Measurements from ENCODE around the gene LRRFIP1. TPM values are rescaled to one million over a fixed set of nuclear protein-coding genes. Genes with fewer than 3 reads are reported as not detected.
A peak's percentile ranks its signal among the peaks of the same experiment; 100 is the strongest.

Gene LRRFIP1
- total RNA-seq, 3 donors from 2014 or later (not counting 1 experiment from before 2014, with no cell fraction given): 163 to 207 (median 188) TPM

GRCh38 chr2:237716011-237716410 lies 88.6 kb downstream of the LRRFIP1 start:
- H3K4me3 Mint-ChIP-seq: no peak overlapping the region
- H3K4me1 Mint-ChIP-seq: peaks cover 74 to 83% of the 10 kb centered on the region in 2 donors

GRCh38 chr2:237717366-237718276 lies 90.2 kb downstream of the LRRFIP1 start:
- intact Hi-C loops (cut with micrococcal nuclease): loop anchor here (2.0 kb wide), 1 partner anchor 15 kb away; no protein-coding TSS in a partner anchor
- Mint-ChIP-seq H3K27me3 (ENCODE audit: low read depth in 2 of 2) (no peaks in the 10 kb centered on the region), H3K27ac (peak overlapping the region; percentile 74 to 77), H3K9me3 (no peaks in the 10 kb centered on the region), H3K36me3 (peaks cover 9% of the 10 kb centered on the region), H3K4me3 (no peak overlapping the region), H3K4me1 (peaks cover 69 to 78% of the 10 kb centered on the region in 2 donors)
- ATAC-seq (no peak), DNase-seq (no peak)
- Histone ChIP-seq H3K4me1 (ENCODE audit: control insufficient read depth, insufficient read depth, low read length) (peaks cover 3% of the 10 kb centered on the region), H3K4me3 (ENCODE audit: low read length) (no peak overlapping the region), H3K27me3 (ENCODE audit: control insufficient read depth, insufficient read depth, low read length) (no peaks in the 10 kb centered on the region), H3K27ac (ENCODE audit: low read length) (no peak overlapping the region), H3K36me3 (ENCODE audit: control insufficient read depth, insufficient read depth, low read length) (peaks cover 27% of the 10 kb centered on the region), H3K9me3 (ENCODE audit: control insufficient read depth, insufficient read depth, low read length) (no peaks in the 10 kb centered on the region)
- TF ChIP-seq CTCF (IDR thresholded peaks at IDR 0.05): no peak
- 96% methylated on average over 21 of the region's 24 CpGs for WGBS (ENCODE audit: insufficient coverage)

More at GRCh38 chr2:237716011-237716410, 88.6 kb downstream of the LRRFIP1 start:
- Histone ChIP-seq H3K27ac (ENCODE audit: low read length) (no peak overlapping the region), H3K27me3 (ENCODE audit: control insufficient read depth, insufficient read depth, low read length) (no peaks in the 10 kb centered on the region), H3K36me3 (ENCODE audit: control insufficient read depth, insufficient read depth, low read length) (peaks cover 32% of the 10 kb centered on the region), H3K4me1 (ENCODE audit: control insufficient read depth, insufficient read depth, low read length) (peaks cover 3% of the 10 kb centered on the region), H3K9me3 (ENCODE audit: control insufficient read depth, insufficient read depth, low read length) (no peaks in the 10 kb centered on the region), H3K4me3 (ENCODE audit: low read length) (no peak overlapping the region)
- H3K27me3 Mint-ChIP-seq (ENCODE audit: low read depth in 2 of 2): no peaks in the 10 kb centered on the region
- H3K27ac Mint-ChIP-seq: peak overlapping the region; percentile 73
- peaks cover 14% of the 10 kb centered on the region for H3K36me3 Mint-ChIP-seq
- intact Hi-C loops (cut with micrococcal nuclease): loop anchor here (2.0 kb wide), 1 partner anchor 13 kb away; no protein-coding TSS in a partner anchor
- TF ChIP-seq CTCF (IDR thresholded peaks at IDR 0.05): no peak
- ATAC-seq (no peak), DNase-seq (no peak)
- H3K9me3 Mint-ChIP-seq: no peaks in the 10 kb centered on the region

- Histone ChIP-seq H3K4me3 (ENCODE audit: low read length) (no peak overlapping the region), H3K4me1 (ENCODE audit: control insufficient read depth, insufficient read depth, low read length) (peaks cover 3% of the 10 kb centered on the region), H3K9me3 (ENCODE audit: control insufficient read depth, insufficient read depth, low read length) (no peaks in the 10 kb centered on the region), H3K27me3 (ENCODE audit: control insufficient read depth, insufficient read depth, low read length) (no peaks in the 10 kb centered on the region), H3K36me3 (ENCODE audit: control insufficient read depth, insufficient read depth, low read length) (peaks cover 27% of the 10 kb centered on the region), H3K27ac (ENCODE audit: low read length) (no peak overlapping the region)
- no peak for DNase-seq
- ATAC-seq: no peak
- intact Hi-C loops (cut with micrococcal nuclease): no loop called here
- no peaks in the 10 kb centered on the region for H3K27me3 Mint-ChIP-seq (ENCODE audit: low read depth in 2 of 2)
- TF ChIP-seq CTCF (IDR thresholded peaks at IDR 0.05): no peak
- H3K36me3 Mint-ChIP-seq: peaks cover 9% of the 10 kb centered on the region
- peak overlapping the region; percentile 74 to 77 for H3K27ac Mint-ChIP-seq
- 87% methylated on average over 9 of the region's 9 CpGs for WGBS (ENCODE audit: insufficient coverage)
- H3K4me1 Mint-ChIP-seq: peaks cover 63 to 72% of the 10 kb centered on the region in 2 donors
- H3K9me3 Mint-ChIP-seq: no peaks in the 10 kb centered on the region
- peak overlapping the region; percentile 45 for H3K4me3 Mint-ChIP-seq
Measured at GRCh38 chr2:237718277-237718634, 90.9 kb downstream of the LRRFIP1 start.
